ENCODE measurements around the gene NFKBIE.

NFKBIE gene

DNA sequence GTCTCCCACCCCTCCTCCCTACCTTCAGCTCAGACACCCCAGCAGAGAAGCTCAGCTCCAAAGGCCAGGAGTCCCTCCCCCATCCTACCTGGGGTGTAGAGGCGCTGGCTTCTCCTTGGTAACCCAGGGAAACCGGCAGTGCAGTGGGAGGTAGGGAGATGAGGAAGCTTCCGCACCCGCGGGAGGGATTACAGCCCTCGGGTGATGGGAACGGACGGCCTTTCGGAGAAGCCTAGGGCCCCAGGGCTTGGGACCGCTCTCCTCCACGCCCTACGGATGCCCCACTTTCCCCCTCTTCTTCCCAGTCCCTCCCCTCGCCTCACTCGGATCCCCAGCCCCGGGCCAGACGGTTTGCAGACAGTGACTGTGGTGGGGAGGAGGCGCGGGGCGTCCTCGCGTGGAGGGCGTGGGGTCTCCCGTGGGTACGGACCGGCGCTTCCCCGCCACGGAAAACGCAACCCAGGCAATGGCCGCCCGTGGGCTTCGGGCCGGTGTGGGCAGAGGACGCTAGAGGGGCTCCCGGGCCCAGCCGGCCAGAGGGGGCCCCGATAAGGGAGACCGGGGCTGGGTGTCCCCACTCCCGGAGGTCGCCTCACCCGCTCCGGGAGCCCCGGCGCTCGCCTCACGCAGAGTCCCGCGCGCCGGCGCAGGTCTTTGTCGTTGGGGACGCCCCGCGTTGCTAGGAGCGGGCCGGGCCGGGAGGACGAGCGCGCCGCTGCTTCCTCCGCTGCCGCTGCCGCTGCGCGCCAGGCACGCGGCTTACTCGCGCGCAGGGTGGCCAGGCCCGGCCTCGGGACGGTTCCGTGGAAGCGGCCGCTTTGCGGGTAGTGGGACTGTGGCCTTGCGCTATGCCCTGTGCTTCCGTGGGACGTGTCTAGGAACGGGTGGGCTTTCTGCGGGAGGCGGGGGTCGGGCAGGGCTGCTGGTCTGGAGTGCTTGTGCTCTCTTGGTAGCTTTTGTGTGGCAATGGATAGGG lies 32.0 kb upstream of the NFKBIE start:
- peak; percentile 44 for DNase-seq (ENCODE audit: low read depth)

DNA sequence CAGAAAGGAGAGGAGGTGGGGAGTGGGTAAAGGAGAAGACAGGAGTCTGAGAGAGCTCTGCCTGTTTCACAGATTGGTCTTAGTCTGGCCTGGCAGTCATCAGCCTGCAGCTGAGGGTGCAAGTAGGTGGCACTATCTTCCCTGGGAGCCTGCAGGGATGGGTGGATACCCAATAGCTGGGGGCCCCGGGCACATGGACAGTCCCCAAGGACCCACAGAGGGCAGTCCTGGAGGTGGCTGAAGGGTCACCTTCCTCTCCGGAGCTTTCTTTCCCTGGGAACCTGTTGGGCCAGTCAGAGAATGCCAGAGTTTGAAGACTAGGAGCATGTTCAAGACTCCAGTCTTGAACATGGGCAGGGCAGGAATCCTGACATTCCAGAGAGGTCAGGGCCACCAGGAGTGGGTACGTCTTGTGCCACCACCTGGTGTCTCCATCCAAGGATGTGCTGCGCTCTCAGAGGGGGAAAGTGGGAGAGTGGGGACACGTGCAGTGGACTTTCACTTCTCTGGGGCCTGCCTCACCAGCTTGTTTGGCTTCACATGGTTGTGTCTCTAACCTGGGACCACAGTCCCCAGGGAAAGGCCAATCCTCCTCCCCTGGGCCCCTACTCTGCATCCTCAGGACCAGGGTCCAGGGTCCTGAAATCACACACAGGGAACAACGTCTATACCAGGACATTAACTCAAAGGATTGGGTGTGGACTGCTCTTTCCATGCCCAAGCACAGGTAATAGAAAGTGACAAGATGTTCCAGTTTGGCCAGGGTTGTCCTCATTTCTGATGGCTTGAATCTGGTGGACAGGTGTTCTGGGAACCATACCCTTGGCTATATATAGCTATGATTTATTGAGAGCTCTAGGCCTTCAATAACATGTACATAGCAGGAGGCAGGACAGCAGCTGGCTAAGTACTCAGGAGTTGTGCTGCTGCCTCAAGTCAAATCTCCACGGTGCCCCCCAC lies 29.8 kb upstream of the NFKBIE start:
- DNase-seq (ENCODE audit: low read depth), result no peak

DNA sequence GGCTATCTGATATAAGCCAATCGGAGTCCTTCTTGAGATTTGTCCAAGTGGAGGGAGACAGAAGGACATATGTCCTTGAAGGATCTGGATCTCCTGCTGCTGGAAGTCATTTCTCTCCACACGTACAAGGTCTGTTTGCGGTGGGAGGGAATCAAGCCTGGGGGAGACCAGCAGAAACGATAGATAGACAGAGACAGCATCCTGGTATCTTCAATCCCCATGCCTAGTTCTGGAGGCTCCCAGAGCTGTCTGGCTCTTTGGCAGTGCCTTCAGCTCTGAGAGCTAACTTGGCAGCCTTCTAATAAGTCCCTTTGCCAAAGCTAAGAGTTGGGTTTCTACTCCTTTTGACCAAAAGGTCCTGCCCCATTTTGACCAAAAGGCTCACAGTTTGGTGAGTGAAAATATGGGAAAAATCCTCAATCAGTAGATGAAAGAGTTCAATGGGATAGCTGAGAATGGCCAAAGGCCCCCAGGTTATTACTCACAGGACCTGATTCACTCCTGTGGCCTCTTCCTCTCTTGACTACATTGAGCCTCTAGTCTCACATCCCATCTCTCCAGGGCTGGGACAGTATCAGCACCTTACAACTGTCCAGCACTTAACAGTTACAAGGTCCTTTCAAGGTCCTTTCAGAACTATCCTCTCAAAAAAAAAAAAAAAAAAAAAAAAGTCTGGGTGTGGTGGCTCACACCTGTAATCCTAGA lies 27.5 kb upstream of the NFKBIE start:
- DNase-seq (ENCODE audit: low read depth), result no peak

DNA sequence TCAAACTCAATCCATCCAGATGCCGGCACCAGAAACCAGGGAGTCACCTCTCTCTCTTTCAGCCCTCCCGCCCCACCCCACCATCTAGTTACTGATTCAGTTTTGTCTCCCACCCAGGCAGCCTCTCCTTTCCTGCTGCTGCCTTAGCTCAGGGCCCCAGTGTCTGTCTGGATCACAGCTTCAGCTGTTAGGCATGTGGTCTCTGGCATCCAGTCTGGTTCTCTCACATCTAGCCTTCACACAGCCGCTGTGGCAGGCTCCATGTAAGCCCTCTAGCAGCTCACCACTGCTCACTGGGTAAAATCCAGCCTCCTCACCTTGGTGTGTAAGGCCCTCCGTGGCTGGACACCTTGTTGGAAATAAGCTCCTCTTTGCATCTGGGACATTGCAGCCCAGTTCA lies 26.5 kb upstream of the NFKBIE start:
- no peak for DNase-seq (ENCODE audit: low read depth)

DNA sequence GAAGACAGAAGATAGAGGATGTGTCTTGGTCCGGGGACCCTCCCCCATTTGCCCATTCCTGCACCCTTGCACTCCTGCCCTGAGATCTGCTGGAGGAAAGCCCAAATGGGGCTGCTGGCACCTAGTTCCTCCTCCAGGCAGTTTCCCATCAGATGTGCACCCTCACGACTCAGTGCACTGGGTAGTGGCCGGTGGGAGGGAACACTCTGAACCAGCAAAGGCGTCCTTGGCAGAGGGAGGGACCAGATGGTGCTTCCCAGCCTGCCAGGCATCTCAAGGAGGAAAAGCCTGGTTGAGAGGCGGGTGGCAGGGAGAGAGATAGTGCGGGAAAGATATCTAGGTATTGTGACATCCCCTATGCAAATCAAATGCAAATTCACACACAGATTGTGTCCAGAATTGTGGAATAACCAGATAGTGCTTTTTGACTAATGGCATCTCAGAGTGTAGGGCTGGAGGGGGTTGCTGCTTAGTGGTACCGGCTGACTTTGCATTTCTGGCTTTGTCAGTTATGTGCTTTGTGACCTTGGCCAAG lies 24.4 kb upstream of the NFKBIE start:
- no peak for DNase-seq (ENCODE audit: low read depth)

DNA sequence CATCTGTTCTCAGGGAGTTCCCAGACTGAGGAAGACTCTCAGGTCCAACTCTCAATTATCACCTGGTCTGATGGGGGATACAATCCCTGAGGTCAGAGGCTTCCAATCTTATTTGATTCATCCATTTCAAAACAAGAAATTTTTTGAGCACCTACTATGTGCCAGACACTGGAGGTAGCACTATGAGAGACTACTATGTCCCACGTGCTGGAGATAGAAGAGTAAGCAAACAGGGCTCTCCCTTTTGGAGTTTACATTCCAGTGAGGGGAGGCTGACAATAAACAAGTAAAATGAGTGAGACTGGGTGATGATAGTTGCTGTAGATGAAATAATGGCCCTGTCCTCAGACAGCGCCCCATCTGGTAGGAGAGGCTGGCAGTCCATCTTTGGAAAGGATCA lies 21.4 kb upstream of the NFKBIE start:
- no peak for DNase-seq (ENCODE audit: low read depth)

DNA sequence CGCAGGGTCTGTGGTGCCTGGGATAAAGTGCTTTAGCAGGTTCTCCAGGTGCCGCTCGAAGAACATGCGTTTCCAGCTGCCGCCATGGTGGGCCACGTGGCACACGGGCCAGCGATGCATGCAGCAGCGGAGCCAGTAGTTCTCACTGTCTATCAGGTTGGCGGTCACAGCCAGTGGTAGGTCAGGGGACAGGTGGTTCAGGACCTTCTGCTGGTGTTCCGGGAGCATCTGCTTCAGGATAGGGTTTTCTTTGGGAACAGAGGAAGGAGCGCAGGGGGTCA lies 20.9 kb upstream of the NFKBIE start:
- no peak for DNase-seq (ENCODE audit: low read depth)

DNA sequence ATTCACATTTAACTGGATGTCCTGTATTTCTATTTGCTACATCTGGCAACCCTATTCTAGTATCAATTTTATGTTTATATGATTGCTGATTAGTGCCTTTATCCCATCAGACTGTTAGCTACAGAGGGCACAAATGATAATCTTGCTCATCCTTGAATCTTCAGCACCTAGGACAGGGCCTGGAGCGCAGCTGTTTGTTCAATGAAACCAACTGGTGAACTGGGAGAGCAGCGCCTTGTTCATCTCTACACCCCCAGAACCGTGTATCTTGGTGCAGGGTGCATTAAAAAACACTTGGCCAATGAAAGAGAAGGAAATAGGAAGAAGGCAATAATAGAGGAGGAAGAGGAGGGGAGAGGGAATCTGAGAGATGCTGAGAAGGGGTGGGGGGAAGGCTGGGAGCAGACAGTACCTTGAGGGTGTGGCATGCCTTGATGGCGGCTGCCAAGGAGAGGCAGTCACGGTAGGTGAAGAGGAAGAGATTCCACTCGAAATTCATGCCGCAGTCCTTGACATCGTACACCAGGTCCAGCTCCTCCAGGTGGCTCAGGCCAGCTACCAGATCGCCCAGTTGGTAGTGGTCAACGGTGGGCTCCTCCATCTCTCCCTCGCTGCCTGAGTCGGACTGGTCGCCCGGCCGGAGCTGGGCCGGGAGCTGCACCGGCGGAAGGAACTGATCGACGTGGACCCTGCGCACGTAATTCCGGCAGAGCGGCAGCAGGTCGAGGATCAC lies 20.4 kb upstream of the NFKBIE start:
- no peak for DNase-seq (ENCODE audit: low read depth)

DNA sequence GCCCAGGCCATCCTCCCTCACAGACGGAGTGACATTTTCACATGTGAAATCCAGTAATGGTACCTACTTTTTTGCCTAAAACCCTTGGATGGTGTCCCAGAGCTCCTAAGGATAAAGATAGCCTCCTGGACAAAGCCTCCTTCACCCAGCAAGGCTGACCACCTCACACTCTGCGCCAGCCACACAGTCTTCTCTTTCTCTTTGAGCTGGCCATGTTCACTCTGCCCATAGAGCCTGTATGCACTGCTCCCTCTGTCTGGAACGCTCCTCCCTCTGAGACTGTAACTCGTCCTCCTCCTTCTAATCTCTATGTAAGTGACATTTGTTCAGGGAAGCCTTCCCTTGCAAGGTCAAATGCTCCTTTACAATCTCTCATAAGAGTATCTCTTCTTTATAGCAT lies 19.5 kb upstream of the NFKBIE start:
- no peak for DNase-seq (ENCODE audit: low read depth)

DNA sequence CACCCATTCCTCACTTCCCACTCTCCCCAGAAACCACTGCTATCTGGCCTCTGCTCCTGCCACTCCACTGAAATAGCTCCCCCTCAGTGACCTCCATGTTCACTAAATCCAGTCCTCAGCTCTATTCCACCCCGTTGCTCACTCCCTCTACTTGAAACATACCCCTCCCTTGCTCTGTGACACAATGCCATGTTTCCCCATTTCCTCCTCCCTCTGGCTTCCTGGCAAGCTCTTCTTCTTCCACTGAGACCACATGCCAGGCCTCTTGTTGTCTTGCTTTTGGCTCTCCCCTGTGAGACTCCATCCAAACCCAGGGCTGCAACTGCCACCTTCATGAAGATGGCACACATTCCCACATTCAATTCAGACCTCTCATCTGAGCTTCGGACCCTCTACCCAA lies 18.8 kb upstream of the NFKBIE start:
- DNase-seq (ENCODE audit: low read depth), result no peak

DNA sequence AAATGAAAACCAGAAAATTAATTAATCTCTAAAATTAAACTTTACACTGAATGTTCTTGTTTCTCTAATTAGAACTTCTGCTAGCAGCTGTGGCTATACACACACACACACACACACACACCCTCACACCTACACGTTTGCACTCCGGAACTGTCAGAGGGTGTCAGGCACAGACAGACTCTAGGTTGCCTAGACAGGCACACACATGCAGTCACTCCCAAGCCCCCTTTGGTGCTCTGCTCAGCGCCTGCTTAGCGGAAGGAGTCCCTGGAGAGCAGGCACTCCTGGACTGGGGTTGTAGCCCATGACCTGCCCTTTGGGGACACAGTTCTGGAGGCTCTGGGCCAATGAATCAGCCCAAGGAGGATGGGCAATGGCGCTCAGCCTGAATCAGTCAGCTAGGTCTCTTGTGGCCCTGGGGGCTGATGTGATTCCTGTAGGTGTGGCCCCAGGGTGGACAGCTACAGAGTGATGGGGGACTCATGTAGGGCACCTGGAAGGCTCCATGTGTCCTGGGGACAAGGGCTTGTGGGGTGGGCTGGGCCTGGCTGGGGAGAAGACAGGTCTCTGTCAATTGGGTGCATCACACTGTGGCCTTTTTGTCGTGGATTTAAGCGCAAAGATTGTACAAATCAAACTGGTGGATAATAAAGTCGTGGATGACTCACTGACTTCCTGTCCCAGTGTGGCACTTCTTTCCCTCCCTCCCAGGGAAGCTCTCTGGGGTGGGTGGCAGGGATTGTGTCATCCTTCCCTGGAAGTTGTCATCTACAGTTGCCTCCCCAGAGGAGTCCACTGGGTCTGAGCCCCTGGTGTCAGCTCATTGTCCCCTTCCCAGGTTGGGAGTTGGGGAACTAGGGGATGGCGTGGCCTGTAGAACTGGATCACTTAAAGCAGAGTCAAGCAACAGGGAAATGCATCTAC lies 13.7 kb upstream of the NFKBIE start:
- DNase-seq (ENCODE audit: low read depth), result no peak

DNA sequence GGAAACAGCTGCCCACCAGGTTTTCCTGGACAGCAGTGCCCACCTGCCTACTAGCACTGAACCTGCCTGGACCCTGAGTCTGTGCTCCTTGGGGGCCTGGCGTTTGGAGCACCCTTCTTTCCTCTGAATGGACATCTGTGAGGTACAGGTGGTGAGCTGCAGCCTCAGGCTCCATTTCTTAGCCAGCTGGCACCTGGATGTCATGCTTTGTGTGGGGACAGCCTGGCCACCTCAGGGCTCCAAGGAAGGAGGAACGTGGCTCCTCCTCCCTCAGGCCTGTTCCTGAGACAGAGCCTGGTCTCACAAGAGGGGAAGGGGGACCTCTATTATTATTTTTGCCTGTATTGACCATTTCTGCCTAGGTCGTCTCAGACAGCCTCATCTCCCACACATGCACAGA lies 13.0 kb upstream of the NFKBIE start:
- DNase-seq (ENCODE audit: low read depth), result no peak

DNA sequence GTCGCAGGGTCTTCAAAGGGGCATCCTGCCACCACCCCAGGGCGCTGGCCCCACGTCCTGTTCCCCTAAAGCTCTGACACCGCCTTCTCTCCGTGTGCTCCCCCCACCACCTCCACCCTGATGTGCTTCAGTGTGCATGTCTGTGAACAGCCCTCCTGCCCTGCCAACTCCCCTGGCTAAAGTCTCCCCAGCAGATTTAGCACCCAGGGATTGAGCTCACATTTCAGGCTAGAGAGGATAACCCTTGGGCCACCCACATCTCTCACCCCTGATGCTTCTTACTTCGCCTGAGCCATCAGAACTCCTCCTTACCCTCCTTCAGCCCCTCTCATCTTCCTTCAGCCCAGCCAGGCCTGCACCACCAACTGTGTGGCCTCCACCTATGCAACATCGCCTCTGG lies 12.4 kb upstream of the NFKBIE start:
- DNase-seq (ENCODE audit: low read depth), result no peak

DNA sequence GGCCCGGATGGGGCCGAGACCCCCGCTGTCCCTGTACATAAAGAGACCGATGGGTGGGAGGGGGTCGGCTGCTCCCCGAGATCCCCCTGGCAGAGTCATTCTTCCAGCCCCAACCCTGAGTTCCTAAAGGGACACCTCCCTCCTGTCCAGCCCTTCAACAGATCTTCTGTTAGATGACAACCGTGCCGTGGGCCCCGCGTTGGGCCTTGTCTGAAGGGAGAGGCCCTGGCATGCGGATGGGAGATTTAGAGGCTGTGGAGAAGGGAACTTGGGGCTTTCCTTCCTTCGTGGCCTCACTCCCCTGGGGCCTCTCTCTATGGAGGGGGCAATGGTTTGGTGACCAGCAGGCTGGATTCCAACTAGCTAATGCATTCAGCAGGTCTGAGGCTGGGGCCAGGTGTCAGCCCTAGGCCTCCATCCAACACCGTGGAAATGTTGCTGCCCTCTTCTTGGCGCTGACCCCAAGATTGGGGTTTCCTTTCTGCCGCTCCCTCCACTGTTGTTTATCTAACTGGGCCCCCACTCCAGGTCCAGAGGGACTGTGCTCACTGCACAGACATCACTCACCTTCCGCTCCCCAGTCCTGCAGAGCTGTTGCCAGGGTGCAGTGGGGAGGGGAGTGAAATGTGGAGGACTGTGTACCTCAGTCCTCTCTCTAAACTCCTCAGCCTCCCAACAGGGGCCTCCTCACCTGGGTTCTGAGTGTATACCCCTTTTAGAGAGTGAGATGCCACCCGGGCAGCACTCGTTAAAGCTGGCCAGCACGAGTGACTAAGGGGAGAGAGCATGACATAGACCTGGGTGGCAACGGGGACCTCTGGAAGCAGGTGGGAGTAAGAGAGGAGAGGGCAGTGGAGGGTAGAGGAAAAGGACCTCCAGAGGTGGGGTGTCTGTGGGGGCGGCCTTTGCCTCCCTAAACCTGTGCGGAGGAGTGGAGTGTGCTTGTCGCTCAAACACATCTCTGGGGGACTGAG lies 11.6 kb upstream of the NFKBIE start:
- no peak for DNase-seq (ENCODE audit: low read depth)

DNA sequence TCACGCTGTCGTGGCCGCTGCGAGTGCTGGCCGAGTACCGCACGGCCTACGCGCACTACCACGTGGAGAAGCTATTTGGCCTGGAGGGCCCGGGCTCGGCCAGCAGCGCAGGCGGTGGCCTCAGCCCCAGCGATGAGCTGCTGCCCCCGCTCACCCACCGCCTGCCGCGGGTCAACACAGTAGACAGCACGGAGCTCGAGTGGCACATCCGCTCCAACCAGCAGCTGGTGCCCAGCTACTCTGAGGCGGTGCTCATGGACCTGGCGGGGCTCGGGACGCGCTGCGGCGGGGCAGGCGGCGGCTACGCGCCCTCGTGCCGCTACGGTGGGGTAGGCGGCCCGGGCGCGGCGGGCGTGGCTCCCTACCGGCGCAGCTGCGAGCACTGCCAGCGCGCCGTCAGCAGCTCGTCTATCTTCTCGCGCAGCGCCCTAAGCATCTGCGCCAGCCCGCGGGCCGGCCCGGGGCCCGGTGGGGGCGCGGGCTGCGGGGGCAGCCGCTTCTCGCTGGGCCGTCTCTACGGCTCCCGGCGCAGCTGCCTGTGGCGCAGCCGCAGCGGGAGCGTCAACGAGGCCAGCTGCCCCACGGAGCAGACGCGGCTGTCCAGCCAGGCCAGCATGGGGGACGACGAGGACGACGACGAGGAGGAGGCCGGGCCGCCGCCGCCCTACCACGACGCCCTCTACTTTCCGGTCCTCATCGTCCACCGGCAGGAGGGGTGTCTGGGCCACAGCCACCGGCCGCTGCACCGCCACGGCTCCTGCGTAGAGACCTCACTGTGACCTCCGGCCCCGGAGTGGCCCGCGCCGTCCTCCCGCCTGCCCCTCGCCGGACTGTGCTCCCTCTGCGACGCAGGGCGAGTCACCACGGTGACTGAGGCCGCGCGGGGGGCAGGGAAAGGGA lies 10.6 kb upstream of the NFKBIE start:
- no peak for DNase-seq (ENCODE audit: low read depth)

DNA sequence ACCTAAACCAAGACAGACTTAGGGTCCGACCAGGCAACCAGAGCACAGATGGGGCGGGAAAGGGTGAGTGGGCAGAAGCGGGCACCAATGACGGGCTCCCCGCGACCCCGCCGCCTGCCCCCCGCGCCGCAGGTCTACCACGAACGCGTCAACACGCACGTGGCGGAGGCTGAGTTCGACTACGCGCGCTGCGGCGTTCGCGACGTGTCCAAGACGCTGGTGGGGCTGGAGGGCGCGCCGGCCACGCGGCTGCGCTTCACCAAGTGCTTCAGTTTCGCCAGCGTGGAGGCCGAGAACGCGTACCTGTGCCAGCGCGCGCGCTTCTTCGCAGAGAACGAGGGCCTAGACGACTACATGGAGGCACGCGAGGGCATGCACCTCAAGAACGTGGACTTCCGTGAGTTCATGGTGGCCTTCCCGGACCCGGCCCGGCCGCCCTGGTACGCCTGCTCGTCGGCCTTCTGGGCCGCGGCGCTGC lies 10.0 kb upstream of the NFKBIE start:
- no peak for DNase-seq (ENCODE audit: low read depth)

DNA sequence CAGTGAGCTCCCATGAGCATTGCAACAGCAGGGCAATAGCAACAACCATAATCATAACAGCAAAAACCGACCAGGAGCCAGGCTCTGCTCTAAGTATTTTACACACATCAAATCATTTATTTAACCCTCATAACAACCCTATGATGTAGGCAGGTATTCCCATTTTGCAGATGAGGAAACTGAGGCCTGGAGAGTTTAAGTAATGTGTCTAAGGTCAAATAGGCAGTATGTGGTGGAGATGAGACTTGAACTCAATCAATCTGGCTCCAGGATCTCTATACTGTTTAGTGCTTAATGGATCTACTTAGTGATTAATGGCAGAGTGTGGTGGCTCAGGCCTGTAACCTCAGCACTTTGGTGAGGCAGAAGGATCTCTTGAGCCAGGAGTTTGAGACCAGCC lies 8.3 kb upstream of the NFKBIE start:
- DNase-seq (ENCODE audit: low read depth), result no peak

DNA sequence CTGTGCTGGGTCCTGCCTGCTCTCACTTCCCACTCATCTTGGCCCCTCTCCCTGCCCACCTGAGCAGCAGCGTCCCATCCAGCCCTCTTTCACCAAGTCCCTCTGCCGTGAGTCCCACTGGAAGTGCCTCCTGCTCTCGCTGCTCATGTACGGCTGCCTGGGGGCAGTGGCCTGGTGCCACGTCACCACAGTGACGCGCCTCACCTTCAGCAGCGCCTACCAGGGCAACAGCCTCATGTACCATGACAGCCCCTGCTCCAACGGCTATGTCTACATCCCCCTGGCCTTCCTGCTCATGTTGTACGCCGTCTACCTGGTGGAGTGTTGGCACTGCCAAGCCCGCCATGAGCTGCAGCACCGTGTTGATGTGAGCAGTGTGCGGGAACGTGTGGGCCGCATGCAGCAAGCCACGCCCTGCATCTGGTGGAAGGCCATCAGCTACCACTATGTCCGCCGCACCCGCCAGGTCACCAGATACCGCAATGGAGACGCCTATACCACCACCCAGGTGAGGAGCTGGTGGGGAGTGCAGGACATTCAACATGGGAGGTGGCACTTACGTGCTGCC lies 7.7 kb upstream of the NFKBIE start:
- DNase-seq (ENCODE audit: low read depth), result no peak

Measured in activated T-cell treated with anti-CD3 and anti-CD28 coated beads for 1 hour (primary cell).